ENCODE results near the gene CHRDL2.

DNA sequence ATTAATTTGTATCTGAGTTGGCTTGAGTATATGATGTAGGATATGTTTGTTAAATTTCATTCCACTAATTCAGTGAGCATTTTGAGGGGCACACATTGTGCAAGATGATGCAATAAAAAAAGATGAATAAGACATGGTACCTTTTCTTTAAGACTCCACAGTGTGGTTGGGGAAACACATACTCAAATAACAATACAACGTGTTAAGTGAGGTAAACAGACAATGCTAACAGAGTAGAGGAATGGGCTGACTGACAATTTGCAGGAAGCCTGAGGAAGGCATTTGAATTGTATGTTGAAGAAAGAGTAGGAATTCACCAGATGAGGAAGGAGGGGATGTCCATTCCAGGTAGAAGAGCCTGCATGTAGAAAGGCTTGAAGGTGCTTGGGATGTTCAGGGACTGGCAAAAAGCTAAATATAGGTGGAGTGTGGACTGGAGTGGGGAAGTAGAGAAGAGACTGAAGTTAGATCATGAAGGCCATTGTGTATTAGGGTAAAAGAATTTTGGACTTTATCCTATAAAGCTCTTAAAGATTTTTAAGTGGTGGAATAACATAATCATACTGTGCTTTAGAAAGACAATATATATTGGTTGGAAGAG lies 24.3 kb upstream of the CHRDL2 start:
- TF ChIP-seq, protein P1, sequence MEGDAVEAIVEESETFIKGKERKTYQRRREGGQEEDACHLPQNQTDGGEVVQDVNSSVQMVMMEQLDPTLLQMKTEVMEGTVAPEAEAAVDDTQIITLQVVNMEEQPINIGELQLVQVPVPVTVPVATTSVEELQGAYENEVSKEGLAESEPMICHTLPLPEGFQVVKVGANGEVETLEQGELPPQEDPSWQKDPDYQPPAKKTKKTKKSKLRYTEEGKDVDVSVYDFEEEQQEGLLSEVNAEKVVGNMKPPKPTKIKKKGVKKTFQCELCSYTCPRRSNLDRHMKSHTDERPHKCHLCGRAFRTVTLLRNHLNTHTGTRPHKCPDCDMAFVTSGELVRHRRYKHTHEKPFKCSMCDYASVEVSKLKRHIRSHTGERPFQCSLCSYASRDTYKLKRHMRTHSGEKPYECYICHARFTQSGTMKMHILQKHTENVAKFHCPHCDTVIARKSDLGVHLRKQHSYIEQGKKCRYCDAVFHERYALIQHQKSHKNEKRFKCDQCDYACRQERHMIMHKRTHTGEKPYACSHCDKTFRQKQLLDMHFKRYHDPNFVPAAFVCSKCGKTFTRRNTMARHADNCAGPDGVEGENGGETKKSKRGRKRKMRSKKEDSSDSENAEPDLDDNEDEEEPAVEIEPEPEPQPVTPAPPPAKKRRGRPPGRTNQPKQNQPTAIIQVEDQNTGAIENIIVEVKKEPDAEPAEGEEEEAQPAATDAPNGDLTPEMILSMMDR (conservative IDR thresholded peaks at IDR 0.05; ENCODE audit: low read depth, low read length) = no peak
- no peak for TF ChIP-seq EZH2 (IDR thresholded peaks at IDR 0.05; ENCODE audit: borderline replicate concordance, low read depth, low read length, poor library complexity, severe bottlenecking)

All from A673 (cell line).